Measurements from ENCODE around the gene TMEM175.

GRCh38 chr4:955931-956381 lies 23.7 kb downstream of the TMEM175 start:
- TF ChIP-seq POLR2A (IDR thresholded peaks at IDR 0.05; ENCODE audit: extremely low read depth, insufficient read length) (no peak), CTCF (IDR thresholded peaks at IDR 0.05; ENCODE audit: low read depth, low read length) (no peak)
- TF ChIP-seq, protein P1, sequence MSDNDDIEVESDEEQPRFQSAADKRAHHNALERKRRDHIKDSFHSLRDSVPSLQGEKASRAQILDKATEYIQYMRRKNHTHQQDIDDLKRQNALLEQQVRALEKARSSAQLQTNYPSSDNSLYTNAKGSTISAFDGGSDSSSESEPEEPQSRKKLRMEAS (IDR thresholded peaks at IDR 0.05; ENCODE audit: low read depth, low read length) = no peak
